ENCODE measurements around the gene C1GALT1.
"Not testable (repeated sequence)": the region's sequence is repeated elsewhere in the genome, so short reads cannot be mapped to it uniquely, and the experiment has no call there.

DNA sequence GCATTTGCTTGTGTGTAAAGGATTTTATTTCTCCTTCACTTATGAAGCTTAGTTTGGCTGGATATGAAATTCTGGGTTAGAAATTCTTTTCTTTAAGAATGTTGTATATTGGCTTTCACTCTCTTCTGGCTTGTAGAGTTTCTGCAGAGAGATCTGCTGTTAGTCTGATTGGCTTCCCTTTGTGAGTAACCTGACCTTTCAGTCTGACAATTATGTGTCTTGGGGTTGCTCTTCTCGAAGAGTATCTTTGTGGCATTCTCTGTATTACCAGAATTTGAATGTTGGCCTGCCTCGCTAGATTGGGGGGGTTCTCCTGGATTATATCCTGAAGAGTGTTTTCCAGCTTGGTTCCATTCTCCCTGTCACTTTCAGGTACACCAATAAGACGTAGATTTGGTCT is 17.9 kb downstream of the C1GALT1 start:
- not testable (repeated sequence) for TF ChIP-seq ZNF596 (tag by site-specific recombination; IDR thresholded peaks at IDR 0.05); ZNF138 (tag by site-specific recombination; IDR thresholded peaks at IDR 0.05; ENCODE audit: borderline replicate concordance); ZBTB20 (tag by site-specific recombination; IDR thresholded peaks at IDR 0.05); BCL11B (tag by site-specific recombination; IDR thresholded peaks at IDR 0.05; ENCODE audit: low read depth); GLI4 (tag by site-specific recombination; IDR thresholded peaks at IDR 0.05); ZFP69B (tag by site-specific recombination; IDR thresholded peaks at IDR 0.05); ZNF416 (tag by site-specific recombination; IDR thresholded peaks at IDR 0.05)
- TF ChIP-seq, protein P1, sequence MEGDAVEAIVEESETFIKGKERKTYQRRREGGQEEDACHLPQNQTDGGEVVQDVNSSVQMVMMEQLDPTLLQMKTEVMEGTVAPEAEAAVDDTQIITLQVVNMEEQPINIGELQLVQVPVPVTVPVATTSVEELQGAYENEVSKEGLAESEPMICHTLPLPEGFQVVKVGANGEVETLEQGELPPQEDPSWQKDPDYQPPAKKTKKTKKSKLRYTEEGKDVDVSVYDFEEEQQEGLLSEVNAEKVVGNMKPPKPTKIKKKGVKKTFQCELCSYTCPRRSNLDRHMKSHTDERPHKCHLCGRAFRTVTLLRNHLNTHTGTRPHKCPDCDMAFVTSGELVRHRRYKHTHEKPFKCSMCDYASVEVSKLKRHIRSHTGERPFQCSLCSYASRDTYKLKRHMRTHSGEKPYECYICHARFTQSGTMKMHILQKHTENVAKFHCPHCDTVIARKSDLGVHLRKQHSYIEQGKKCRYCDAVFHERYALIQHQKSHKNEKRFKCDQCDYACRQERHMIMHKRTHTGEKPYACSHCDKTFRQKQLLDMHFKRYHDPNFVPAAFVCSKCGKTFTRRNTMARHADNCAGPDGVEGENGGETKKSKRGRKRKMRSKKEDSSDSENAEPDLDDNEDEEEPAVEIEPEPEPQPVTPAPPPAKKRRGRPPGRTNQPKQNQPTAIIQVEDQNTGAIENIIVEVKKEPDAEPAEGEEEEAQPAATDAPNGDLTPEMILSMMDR (tag by site-specific recombination; IDR thresholded peaks at IDR 0.05) = not testable (repeated sequence)
- TF ChIP-seq, protein P2, sequence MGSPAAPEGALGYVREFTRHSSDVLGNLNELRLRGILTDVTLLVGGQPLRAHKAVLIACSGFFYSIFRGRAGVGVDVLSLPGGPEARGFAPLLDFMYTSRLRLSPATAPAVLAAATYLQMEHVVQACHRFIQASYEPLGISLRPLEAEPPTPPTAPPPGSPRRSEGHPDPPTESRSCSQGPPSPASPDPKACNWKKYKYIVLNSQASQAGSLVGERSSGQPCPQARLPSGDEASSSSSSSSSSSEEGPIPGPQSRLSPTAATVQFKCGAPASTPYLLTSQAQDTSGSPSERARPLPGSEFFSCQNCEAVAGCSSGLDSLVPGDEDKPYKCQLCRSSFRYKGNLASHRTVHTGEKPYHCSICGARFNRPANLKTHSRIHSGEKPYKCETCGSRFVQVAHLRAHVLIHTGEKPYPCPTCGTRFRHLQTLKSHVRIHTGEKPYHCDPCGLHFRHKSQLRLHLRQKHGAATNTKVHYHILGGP (tag by site-specific recombination; IDR thresholded peaks at IDR 0.05) = not testable (repeated sequence)
- TF ChIP-seq, protein P3, sequence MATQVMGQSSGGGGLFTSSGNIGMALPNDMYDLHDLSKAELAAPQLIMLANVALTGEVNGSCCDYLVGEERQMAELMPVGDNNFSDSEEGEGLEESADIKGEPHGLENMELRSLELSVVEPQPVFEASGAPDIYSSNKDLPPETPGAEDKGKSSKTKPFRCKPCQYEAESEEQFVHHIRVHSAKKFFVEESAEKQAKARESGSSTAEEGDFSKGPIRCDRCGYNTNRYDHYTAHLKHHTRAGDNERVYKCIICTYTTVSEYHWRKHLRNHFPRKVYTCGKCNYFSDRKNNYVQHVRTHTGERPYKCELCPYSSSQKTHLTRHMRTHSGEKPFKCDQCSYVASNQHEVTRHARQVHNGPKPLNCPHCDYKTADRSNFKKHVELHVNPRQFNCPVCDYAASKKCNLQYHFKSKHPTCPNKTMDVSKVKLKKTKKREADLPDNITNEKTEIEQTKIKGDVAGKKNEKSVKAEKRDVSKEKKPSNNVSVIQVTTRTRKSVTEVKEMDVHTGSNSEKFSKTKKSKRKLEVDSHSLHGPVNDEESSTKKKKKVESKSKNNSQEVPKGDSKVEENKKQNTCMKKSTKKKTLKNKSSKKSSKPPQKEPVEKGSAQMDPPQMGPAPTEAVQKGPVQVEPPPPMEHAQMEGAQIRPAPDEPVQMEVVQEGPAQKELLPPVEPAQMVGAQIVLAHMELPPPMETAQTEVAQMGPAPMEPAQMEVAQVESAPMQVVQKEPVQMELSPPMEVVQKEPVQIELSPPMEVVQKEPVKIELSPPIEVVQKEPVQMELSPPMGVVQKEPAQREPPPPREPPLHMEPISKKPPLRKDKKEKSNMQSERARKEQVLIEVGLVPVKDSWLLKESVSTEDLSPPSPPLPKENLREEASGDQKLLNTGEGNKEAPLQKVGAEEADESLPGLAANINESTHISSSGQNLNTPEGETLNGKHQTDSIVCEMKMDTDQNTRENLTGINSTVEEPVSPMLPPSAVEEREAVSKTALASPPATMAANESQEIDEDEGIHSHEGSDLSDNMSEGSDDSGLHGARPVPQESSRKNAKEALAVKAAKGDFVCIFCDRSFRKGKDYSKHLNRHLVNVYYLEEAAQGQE (tag by site-specific recombination; IDR thresholded peaks at IDR 0.05) = not testable (repeated sequence)
- TF ChIP-seq, protein P4, sequence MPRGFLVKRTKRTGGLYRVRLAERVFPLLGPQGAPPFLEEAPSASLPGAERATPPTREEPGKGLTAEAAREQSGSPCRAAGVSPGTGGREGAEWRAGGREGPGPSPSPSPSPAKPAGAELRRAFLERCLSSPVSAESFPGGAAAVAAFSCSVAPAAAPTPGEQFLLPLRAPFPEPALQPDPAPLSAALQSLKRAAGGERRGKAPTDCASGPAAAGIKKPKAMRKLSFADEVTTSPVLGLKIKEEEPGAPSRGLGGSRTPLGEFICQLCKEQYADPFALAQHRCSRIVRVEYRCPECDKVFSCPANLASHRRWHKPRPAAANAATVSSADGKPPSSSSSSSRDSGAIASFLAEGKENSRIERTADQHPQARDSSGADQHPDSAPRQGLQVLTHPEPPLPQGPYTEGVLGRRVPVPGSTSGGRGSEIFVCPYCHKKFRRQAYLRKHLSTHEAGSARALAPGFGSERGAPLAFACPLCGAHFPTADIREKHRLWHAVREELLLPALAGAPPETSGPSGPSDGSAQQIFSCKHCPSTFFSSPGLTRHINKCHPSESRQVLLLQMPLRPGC (tag by site-specific recombination; IDR thresholded peaks at IDR 0.05) = not testable (repeated sequence)
- TF ChIP-seq, protein P5, sequence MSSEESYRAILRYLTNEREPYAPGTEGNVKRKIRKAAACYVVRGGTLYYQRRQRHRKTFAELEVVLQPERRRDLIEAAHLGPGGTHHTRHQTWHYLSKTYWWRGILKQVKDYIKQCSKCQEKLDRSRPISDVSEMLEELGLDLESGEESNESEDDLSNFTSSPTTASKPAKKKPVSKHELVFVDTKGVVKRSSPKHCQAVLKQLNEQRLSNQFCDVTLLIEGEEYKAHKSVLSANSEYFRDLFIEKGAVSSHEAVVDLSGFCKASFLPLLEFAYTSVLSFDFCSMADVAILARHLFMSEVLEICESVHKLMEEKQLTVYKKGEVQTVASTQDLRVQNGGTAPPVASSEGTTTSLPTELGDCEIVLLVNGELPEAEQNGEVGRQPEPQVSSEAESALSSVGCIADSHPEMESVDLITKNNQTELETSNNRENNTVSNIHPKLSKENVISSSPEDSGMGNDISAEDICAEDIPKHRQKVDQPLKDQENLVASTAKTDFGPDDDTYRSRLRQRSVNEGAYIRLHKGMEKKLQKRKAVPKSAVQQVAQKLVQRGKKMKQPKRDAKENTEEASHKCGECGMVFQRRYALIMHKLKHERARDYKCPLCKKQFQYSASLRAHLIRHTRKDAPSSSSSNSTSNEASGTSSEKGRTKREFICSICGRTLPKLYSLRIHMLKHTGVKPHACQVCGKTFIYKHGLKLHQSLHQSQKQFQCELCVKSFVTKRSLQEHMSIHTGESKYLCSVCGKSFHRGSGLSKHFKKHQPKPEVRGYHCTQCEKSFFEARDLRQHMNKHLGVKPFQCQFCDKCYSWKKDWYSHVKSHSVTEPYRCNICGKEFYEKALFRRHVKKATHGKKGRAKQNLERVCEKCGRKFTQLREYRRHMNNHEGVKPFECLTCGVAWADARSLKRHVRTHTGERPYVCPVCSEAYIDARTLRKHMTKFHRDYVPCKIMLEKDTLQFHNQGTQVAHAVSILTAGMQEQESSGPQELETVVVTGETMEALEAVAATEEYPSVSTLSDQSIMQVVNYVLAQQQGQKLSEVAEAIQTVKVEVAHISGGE (tag by site-specific recombination; conservative IDR thresholded peaks at IDR 0.05; ENCODE audit: low read depth) = not testable (repeated sequence)
- TF ChIP-seq, protein P6, sequence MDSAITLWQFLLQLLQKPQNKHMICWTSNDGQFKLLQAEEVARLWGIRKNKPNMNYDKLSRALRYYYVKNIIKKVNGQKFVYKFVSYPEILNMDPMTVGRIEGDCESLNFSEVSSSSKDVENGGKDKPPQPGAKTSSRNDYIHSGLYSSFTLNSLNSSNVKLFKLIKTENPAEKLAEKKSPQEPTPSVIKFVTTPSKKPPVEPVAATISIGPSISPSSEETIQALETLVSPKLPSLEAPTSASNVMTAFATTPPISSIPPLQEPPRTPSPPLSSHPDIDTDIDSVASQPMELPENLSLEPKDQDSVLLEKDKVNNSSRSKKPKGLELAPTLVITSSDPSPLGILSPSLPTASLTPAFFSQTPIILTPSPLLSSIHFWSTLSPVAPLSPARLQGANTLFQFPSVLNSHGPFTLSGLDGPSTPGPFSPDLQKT (IDR thresholded peaks at IDR 0.05; ENCODE audit: borderline replicate concordance, low read depth, low read length) = not testable (repeated sequence)

All from HEK293 (cell line).